Hepatocyte (in vitro differentiated cells): Measurements from ENCODE around the gene VCPKMT.

ENCODE experiments used
- CTCF ChIP-seq: fragments of 200-600 bp; sonication (generic); IDR thresholded peaks from 2 replicates; pipeline ENCODE4 v1.5.1; 2016; ENCODE audit warnings: antibody characterized with exemption, mild to moderate bottlenecking; ENCODE audit not compliant: poor library complexity
- EZH2 ChIP-seq: fragments of 200-600 bp; sonication (generic); IDR thresholded peaks from 2 replicates; pipeline ENCODE4 v1.6.1; 2016; ENCODE audit warnings: antibody characterized with exemption, mild to moderate bottlenecking, borderline replicate concordance
- EZH2phosphoT487 ChIP-seq: fragments of 200-600 bp; sonication (generic); IDR thresholded peaks from one replicate; pipeline ENCODE4 v1.6.1; 2018; ENCODE audit warnings: antibody characterized with exemption, mild to moderate bottlenecking, low read depth, moderate library complexity; ENCODE audit not compliant: unreplicated experiment, severe bottlenecking

GRCh38 chr14:50086321-50086711 lies 30.1 kb downstream of the VCPKMT start:
- TF ChIP-seq EZH2phosphoT487 (no peak), CTCF (no peak), EZH2 (no peak)
